Glutamatergic neuron (in vitro differentiated cells): ENCODE measurements around the gene GSG1L. TPM values are rescaled to one million over a fixed set of nuclear protein-coding genes. Genes with fewer than 3 reads are reported as not detected.
"Not testable (repeated sequence)": the region's sequence is repeated elsewhere in the genome, so short reads cannot be mapped to it uniquely, and the experiment has no call there.

Source experiments
- DNase-seq: peaks from one replicate; pipeline ENCODE4 v3.0.0; 2022
- H3K27ac Mint-ChIP-seq: one replicate; pipeline ENCODE4 v1.8.0; 2020; ENCODE audit warnings: mild to moderate bottlenecking, mixed read lengths, inconsistent platforms; ENCODE audit not compliant: unreplicated experiment
- H3K27me3 Mint-ChIP-seq: one replicate; pipeline ENCODE4 v1.8.0; 2020; ENCODE audit warnings: mild to moderate bottlenecking, moderate library complexity, mixed read lengths, inconsistent platforms; ENCODE audit not compliant: unreplicated experiment
- H3K36me3 Mint-ChIP-seq: one replicate; pipeline ENCODE4 v1.8.0; 2020; ENCODE audit warnings: mild to moderate bottlenecking, mixed read lengths, inconsistent platforms; ENCODE audit not compliant: unreplicated experiment
- H3K4me1 Mint-ChIP-seq: one replicate; pipeline ENCODE4 v1.8.0; 2020; ENCODE audit warnings: mild to moderate bottlenecking, low read depth, mixed read lengths, inconsistent platforms; ENCODE audit not compliant: unreplicated experiment
- H3K4me3 Mint-ChIP-seq: one replicate; pipeline ENCODE4 v1.8.0; 2020; ENCODE audit warnings: mild to moderate bottlenecking, mixed read lengths, inconsistent platforms; ENCODE audit not compliant: unreplicated experiment
- H3K9me3 Mint-ChIP-seq: one replicate; pipeline ENCODE4 v1.8.0; 2020; ENCODE audit warnings: mild to moderate bottlenecking, moderate library complexity, mixed read lengths, inconsistent platforms; ENCODE audit not compliant: unreplicated experiment
- CTCF ChIP-seq: fragments of 200-600 bp; sonication (generic); IDR thresholded peaks from one replicate; pipeline ENCODE4 v1.5.0; 2021; ENCODE audit not compliant: partially characterized antibody, unreplicated experiment
- total RNA-seq: library from RNA; stranded (reverse); fragmentation: NEBNext Ultra II Directional; extraction: Animal tissue kit (Norgen Biotek cat#: 25700); gene quantifications from one replicate; pipeline ENCODE4 v1.2.1, GENCODE V29; 2021; ENCODE audit not compliant: unreplicated experiment

The GSG1L gene
- total RNA-seq, 1 donor from 2014 or later, result 0.91 TPM

GRCh38 chr16:27745348-27745747, 318.2 kb downstream of the GSG1L start:
- Mint-ChIP-seq H3K9me3 (peaks cover 2% of the 10 kb centered on the region), H3K27ac (no peak overlapping the region), H3K36me3 (peaks cover 5% of the 10 kb centered on the region), H3K4me1 (peaks cover 12% of the 10 kb centered on the region), H3K4me3 (no peak overlapping the region), H3K27me3 (peaks cover 4% of the 10 kb centered on the region)
- no peak for DNase-seq
- no peak for TF ChIP-seq CTCF

DNA sequence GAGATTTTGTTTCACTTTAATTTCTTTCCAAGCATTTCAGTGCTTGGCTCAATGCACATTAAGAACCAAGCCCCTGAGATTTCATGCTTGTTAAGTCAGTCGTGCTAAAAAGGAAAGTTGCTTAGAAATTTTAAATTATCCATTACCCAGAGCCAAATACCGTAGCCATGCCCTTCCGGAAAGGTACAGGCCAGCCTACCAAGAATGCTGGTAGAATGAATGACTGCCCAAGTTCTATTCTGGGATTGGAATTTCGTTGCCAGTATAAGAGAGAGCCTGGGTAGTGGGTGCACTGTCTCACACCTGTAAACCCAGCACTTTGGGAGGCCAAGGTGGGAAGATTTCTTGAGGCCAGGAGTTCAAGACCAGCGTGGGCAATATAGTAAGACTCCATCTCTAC, 319.6 kb downstream of the GSG1L start:
- Mint-ChIP-seq H3K9me3 (peaks cover 3% of the 10 kb centered on the region), H3K4me1 (peaks cover 8% of the 10 kb centered on the region), H3K4me3 (no peak overlapping the region), H3K27ac (no peak overlapping the region), H3K36me3 (peaks cover 12% of the 10 kb centered on the region), H3K27me3 (peaks cover 2% of the 10 kb centered on the region)
- no peak for DNase-seq
- no peak for TF ChIP-seq CTCF

DNA sequence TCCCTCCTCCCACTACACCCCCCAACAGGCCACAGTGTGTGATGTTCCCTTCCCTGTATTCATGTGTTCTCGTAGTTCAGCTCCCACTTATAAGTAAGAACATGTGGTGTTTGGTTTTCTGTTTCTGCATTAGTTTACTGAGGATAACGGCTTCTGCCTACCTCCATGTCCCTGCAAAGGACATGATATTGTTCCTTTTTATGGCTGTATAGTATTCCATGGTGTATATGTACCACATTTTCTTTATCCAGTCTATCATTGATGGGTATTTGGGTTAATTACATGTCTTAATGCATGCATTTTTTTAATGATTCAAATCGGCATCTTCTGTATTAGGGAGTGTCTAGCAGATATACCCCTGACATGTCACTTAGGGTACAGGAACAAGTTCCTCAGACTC, 320.5 kb downstream of the GSG1L start:
- DNase-seq, H3K27ac Mint-ChIP-seq: not testable (repeated sequence)
- peaks cover 12% of the 10 kb centered on the region for H3K36me3 Mint-ChIP-seq

GRCh38 chr16:27742333-27742732, 321.2 kb downstream of the GSG1L start:
- Mint-ChIP-seq H3K27ac (no peak overlapping the region), H3K36me3 (peaks cover 12% of the 10 kb centered on the region), H3K9me3 (peaks cover 4% of the 10 kb centered on the region), H3K4me1 (peaks cover 6% of the 10 kb centered on the region), H3K27me3 (peaks cover 2% of the 10 kb centered on the region), H3K4me3 (no peak overlapping the region)
- no peak for TF ChIP-seq CTCF
- no peak for DNase-seq

More for the DNA sequence above, 320.5 kb downstream of the GSG1L start:
- H3K4me1 Mint-ChIP-seq, H3K27me3 Mint-ChIP-seq, H3K4me3 Mint-ChIP-seq, H3K9me3 Mint-ChIP-seq: not testable (repeated sequence)

GRCh38 chr16:27740496-27741201, 322.9 kb downstream of the GSG1L start:
- H3K36me3 Mint-ChIP-seq, result peaks cover 20% of the 10 kb centered on the region
- H3K4me3 Mint-ChIP-seq, result no peak overlapping the region
- peaks cover 2% of the 10 kb centered on the region for H3K4me1 Mint-ChIP-seq
- DNase-seq, result no peak
- no peak for TF ChIP-seq CTCF
- H3K27ac Mint-ChIP-seq, result no peak overlapping the region
- peaks cover 3% of the 10 kb centered on the region for H3K27me3 Mint-ChIP-seq
- peaks cover 2% of the 10 kb centered on the region for H3K9me3 Mint-ChIP-seq
